ENCODE results near the gene ATP6AP2. TPM values are rescaled to one million over a fixed set of nuclear protein-coding genes. Genes with fewer than 3 reads are reported as not detected.
"Not testable (repeated sequence)": the region's sequence is repeated elsewhere in the genome, so short reads cannot be mapped to it uniquely, and the experiment has no call there.

ATP6AP2 gene
- total RNA-seq, 2 experiments from 2014 or later = 62.8 to 63.9 TPM

DNA sequence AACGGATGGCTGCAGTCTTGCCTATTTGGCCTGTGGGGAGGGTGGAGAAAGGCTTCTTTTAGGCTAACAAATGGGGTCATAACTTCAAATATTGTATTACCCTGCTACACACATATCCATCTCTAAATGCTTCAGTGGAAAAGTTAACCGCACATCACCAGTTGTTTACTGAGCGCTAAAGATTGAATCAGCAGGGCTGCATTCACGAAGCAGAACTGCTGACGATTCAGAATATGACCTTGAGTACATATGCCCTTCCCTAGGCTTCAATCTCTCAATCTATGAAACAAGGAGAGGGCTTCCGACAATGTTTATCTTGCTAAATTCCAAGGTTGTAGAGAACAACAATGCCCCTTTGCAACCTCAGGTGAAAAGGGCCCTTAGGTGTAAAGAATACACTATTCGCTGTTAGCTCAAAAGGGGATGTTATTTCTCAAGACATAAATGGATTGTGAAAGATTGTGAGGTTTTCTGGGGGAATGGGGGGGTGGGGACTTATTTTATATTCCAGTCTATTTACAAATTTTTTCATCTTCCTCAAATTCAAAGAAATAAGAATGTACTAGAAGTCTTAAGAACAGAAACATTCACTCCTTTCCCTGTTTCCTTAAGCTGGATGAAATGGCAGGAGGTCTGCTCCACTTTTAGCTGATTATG is 2.6 kb upstream of the ATP6AP2 start:
- no peak for ATAC-seq
- CTCF ChIA-PET = no interaction called here
- no peaks in the 10 kb centered on the region for H3K27me3 Mint-ChIP-seq (ENCODE audit: low read depth)

DNA sequence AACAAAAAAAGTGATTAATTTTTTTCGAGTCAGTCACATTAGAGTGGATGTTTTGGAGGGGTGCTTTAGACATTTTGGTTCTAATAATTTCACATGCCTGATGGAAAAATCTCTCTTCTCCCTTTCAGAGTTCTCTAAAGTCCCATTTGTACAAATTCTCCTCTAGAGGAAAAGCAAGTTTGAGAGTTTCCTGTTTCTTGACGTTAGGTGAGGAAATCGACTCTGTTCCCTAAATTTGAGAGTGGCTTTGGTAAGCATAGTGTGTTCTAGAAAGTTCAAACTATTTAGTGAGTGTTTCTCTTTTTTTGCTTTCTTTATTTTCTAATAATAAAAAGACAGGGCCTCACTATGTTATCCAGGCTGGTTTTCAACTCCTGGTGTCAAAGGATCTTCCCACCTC is 1.6 kb upstream of the ATP6AP2 start:
- no peak overlapping the region for H3K27ac Mint-ChIP-seq
- ATAC-seq (no peak), DNase-seq (no peak)
- peaks cover 22% of the 10 kb centered on the region for H3K4me1 Mint-ChIP-seq (ENCODE audit: low read depth)
- H3K9me3 Mint-ChIP-seq (ENCODE audit: insufficient read depth) = no peaks in the 10 kb centered on the region
- no peak overlapping the region for H3K4me3 Mint-ChIP-seq
- ChIA-PET POLR2A (no interaction called here), CTCF (no interaction called here)
- H3K27me3 Mint-ChIP-seq (ENCODE audit: low read depth) = no peaks in the 10 kb centered on the region
- no peaks in the 10 kb centered on the region for H3K36me3 Mint-ChIP-seq (ENCODE audit: low read depth)

More for the DNA sequence above, 2.6 kb upstream of the ATP6AP2 start:
- Mint-ChIP-seq H3K36me3 (ENCODE audit: low read depth) (no peaks in the 10 kb centered on the region), H3K4me1 (ENCODE audit: low read depth) (peaks cover 19% of the 10 kb centered on the region), H3K27ac (no peak overlapping the region), H3K9me3 (ENCODE audit: insufficient read depth) (no peaks in the 10 kb centered on the region), H3K4me3 (no peak overlapping the region)
- POLR2A ChIA-PET = no interaction called here
- no peak for DNase-seq

DNA sequence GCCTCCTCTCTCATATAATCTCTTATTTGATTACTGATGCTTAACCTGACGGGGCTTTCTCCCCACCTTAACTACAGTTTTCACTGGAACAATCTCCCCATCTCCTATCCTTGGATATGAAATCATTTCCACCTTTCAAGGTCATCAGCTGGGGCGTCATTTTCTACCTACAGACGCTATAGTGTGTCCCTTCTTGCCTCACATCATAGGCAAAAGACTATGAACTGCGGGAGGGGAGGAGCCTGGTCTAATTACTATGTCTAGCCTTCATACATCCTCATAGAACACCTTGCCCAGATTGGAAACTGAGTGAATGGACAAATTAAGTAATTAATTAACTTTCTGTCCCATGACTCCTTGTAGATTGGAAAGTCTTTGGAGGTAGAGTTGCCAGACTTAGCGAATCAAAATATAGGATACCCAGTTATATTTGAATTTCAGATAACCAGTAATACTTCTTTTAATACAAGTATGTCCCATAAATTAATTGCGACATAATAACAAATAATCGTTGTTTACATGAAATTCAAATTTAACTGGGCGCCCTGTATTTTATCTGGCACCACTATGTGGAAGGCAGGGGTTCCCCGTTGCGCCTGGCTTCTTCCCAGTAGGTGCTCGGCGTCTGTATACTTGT is 752 bp upstream of the ATP6AP2 start:
- Mint-ChIP-seq H3K9me3 (ENCODE audit: insufficient read depth) (no peaks in the 10 kb centered on the region), H3K36me3 (ENCODE audit: low read depth) (no peaks in the 10 kb centered on the region), H3K4me3 (peak overlapping the region; percentile 84), H3K4me1 (ENCODE audit: low read depth) (peaks cover 22% of the 10 kb centered on the region), H3K27ac (peak overlapping the region; percentile 91), H3K27me3 (ENCODE audit: low read depth) (no peaks in the 10 kb centered on the region)
- ATAC-seq (no peak), DNase-seq (no peak)
- POLR2A ChIA-PET = interaction anchor here (1.5 to 2.0 kb wide), 2 partner anchors 9 to 63 kb away, joined by 6 to 7 read pairs; no protein-coding TSS in a partner anchor
- CTCF ChIA-PET = interaction anchor here (0.8 kb wide), 2 partner anchors 15 to 36 kb away, joined by 3 read pairs; no protein-coding TSS in a partner anchor

- POLR2A ChIA-PET = interaction anchor here (0.9 to 2.0 kb wide), 5 partner anchors 8 to 154 kb away, joined by 3 to 7 read pairs (median 6); no protein-coding TSS in a partner anchor
- H3K27ac Mint-ChIP-seq = peak overlapping the region; percentile 83
- peak; percentile 32 for DNase-seq
- ATAC-seq = peak; percentile 8
- peaks cover 29% of the 10 kb centered on the region for H3K4me1 Mint-ChIP-seq (ENCODE audit: low read depth)
- H3K27me3 Mint-ChIP-seq (ENCODE audit: low read depth) = no peaks in the 10 kb centered on the region
- peak overlapping the region; percentile 76 for H3K4me3 Mint-ChIP-seq
- CTCF ChIA-PET = interaction anchor here (0.9 to 1.2 kb wide), 2 partner anchors 43 to 212 kb away, joined by 3 read pairs; no protein-coding TSS in a partner anchor
- H3K9me3 Mint-ChIP-seq (ENCODE audit: insufficient read depth) = no peaks in the 10 kb centered on the region
- peaks cover 2% of the 10 kb centered on the region for H3K36me3 Mint-ChIP-seq (ENCODE audit: low read depth)
Measured at GRCh38 chrX:40581336-40581920, 658 bp downstream of the ATP6AP2 start.

DNA sequence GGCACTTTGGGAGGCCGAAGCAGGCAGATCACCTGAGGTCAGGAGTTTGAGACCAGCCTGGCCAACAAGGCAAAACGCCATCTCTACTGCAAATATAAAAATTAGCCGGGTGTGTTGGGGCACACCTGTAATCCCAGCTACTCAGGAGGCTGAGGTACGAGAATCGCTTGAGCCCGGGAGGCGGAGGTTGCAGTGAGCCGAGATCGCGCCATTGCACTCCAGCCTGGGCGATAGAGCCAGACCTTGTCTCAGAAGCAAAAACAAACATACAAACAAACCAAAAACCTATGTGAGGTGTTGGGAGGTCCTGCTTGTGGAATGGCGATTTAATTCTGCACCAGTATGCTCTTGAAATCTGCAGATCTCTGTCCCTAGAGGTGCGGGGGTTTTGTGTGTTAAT is 1.4 kb downstream of the ATP6AP2 start:
- CTCF ChIA-PET = not testable (repeated sequence)

DNA sequence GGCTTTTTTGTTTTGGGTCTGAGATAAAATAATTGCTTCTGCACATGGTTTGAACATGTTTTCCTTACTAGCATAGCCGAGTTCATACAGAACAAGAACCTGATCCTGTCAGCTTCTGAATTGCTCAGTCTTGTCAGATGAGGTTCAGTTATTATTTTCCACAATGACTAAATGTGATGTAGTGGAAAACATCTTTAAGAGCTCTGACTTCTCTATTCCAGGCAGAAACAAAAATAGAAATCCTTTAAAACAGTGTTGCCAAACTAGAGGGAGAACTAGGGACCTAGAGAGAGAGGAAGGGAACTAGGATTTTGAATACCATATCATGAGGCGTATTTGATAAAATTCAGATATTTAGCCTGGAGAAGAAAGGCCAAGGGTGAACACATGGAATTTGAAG is 2.0 kb downstream of the ATP6AP2 start:
- ChIA-PET POLR2A (no interaction called here), CTCF (no interaction called here)
- DNase-seq = no peak
- Mint-ChIP-seq H3K9me3 (ENCODE audit: insufficient read depth) (no peaks in the 10 kb centered on the region), H3K27ac (no peak overlapping the region), H3K36me3 (ENCODE audit: low read depth) (peaks cover 2% of the 10 kb centered on the region), H3K4me1 (ENCODE audit: low read depth) (peaks cover 34% of the 10 kb centered on the region), H3K27me3 (ENCODE audit: low read depth) (no peaks in the 10 kb centered on the region), H3K4me3 (no peak overlapping the region)
- ATAC-seq = no peak

More for the DNA sequence above, 1.4 kb downstream of the ATP6AP2 start:
- not testable (repeated sequence) for H3K9me3 Mint-ChIP-seq (ENCODE audit: insufficient read depth); ATAC-seq; H3K27ac Mint-ChIP-seq; H3K36me3 Mint-ChIP-seq (ENCODE audit: low read depth); H3K27me3 Mint-ChIP-seq (ENCODE audit: low read depth); DNase-seq
- POLR2A ChIA-PET = interaction anchor here (0.9 to 2.0 kb wide), 2 partner anchors 12 to 64 kb away, joined by 6 to 7 read pairs; no protein-coding TSS in a partner anchor
- H3K4me3 Mint-ChIP-seq = peak overlapping the region; percentile 76
- H3K4me1 Mint-ChIP-seq (ENCODE audit: low read depth) = peaks cover 29% of the 10 kb centered on the region

GRCh38 chrX:40587623-40588022 is 6.9 kb downstream of the ATP6AP2 start:
- H3K27ac Mint-ChIP-seq; H3K4me3 Mint-ChIP-seq; H3K9me3 Mint-ChIP-seq (ENCODE audit: insufficient read depth); ATAC-seq; DNase-seq; H3K27me3 Mint-ChIP-seq (ENCODE audit: low read depth); POLR2A ChIA-PET: not testable (repeated sequence)
- H3K36me3 Mint-ChIP-seq (ENCODE audit: low read depth) = peaks cover 13% of the 10 kb centered on the region
- H3K4me1 Mint-ChIP-seq (ENCODE audit: low read depth) = peaks cover 38% of the 10 kb centered on the region
- CTCF ChIA-PET = interaction anchor here (1.3 kb wide), 1 partner anchor 14 kb away, joined by 3 read pairs; no protein-coding TSS in a partner anchor

DNA sequence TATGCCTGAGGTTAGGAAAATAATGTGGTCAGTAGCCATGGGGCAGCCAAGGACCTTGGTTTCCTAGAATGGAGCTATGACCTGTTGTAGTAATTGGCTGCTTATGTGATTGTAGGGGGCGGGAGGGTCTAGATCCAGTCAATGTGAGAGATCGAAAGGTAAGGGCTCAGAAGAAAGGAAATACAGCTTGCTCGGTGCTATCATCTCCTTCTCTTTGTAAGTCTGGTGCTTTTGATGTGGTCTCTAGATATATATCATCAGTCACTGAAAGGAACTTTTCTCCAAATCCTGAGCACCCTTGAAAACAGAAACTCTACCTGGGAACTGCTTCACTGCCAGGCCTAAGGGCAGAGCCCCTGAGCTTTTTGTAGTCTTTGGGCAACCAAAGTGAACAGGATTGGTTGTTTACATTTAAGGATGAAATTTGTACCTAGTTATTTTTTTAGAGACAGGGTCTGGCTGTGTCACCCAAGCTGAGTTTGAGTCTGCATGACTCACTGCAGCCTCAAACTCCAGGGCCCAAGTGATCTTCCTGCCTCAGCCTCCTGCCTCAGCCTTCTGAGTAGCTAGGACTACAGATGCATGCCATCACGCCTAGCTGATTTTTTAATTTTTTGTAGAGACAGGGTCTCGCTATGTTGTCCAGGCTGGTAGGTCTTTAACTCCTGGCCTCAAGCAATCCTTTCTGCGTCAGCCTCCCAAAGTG is 9.0 kb downstream of the ATP6AP2 start:
- DNase-seq = peak; percentile 36
- CTCF ChIA-PET = interaction anchor here (0.6 to 1.1 kb wide), 3 partner anchors 41 to 46 kb away, joined by 3 read pairs; no protein-coding TSS in a partner anchor

DNA sequence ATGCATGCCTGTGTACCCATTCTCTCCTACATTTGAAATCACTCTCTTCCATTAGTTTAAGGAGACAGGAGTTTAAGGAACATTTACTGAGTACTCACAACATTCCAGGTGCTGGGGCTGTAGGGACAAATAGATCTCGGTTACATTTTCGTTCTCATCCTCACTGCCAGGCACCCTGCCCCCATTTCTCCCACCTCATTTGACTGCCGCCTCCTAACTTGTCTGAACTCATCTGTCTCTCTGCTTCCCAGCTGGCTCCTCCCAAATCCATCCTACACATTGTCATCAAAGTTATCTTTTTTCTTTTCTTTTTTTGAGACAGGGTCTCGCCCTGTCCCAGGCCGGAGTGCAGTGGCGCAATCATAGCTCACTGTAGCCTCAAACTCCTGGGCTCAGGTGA is 22.7 kb downstream of the ATP6AP2 start:
- H3K27ac Mint-ChIP-seq = no peak overlapping the region
- ATAC-seq (no peak), DNase-seq (no peak)
- no peaks in the 10 kb centered on the region for H3K9me3 Mint-ChIP-seq (ENCODE audit: insufficient read depth)
- ChIA-PET CTCF (interaction anchor here (0.8 kb wide), 1 partner anchor 9 kb away, joined by 3 read pairs; no protein-coding TSS in a partner anchor), POLR2A (no interaction called here)
- no peaks in the 10 kb centered on the region for H3K27me3 Mint-ChIP-seq (ENCODE audit: low read depth)
- no peaks in the 10 kb centered on the region for H3K4me1 Mint-ChIP-seq (ENCODE audit: low read depth)
- no peak overlapping the region for H3K4me3 Mint-ChIP-seq
- H3K36me3 Mint-ChIP-seq (ENCODE audit: low read depth) = peaks cover 29% of the 10 kb centered on the region

More for the DNA sequence above, 9.0 kb downstream of the ATP6AP2 start:
- peak; percentile 98 for ATAC-seq
- peak overlapping the region; percentile 73 for H3K27ac Mint-ChIP-seq
- not testable (repeated sequence) for H3K27me3 Mint-ChIP-seq (ENCODE audit: low read depth); H3K9me3 Mint-ChIP-seq (ENCODE audit: insufficient read depth)
- POLR2A ChIA-PET = interaction anchor here (1.2 kb wide), 1 partner anchor 8 kb away, joined by 5 read pairs; no protein-coding TSS in a partner anchor
- H3K4me1 Mint-ChIP-seq (ENCODE audit: low read depth) = peaks cover 30% of the 10 kb centered on the region
- peak overlapping the region; percentile 6 for H3K4me3 Mint-ChIP-seq
- peaks cover 19% of the 10 kb centered on the region for H3K36me3 Mint-ChIP-seq (ENCODE audit: low read depth)

- no peaks in the 10 kb centered on the region for H3K4me1 Mint-ChIP-seq (ENCODE audit: low read depth)
- peaks cover 6% of the 10 kb centered on the region for H3K36me3 Mint-ChIP-seq (ENCODE audit: low read depth)
- H3K9me3 Mint-ChIP-seq (ENCODE audit: insufficient read depth) = no peaks in the 10 kb centered on the region
- H3K27ac Mint-ChIP-seq = no peak overlapping the region
- CTCF ChIA-PET = interaction anchor here (1.4 kb wide), 1 partner anchor 187 kb away, joined by 4 read pairs; no protein-coding TSS in a partner anchor
- H3K4me3 Mint-ChIP-seq = no peak overlapping the region
- POLR2A ChIA-PET = no interaction called here
- no peak for ATAC-seq
- no peak for DNase-seq
- no peaks in the 10 kb centered on the region for H3K27me3 Mint-ChIP-seq (ENCODE audit: low read depth)
Measured at GRCh38 chrX:40607381-40607780, 26.6 kb downstream of the ATP6AP2 start.

DNA sequence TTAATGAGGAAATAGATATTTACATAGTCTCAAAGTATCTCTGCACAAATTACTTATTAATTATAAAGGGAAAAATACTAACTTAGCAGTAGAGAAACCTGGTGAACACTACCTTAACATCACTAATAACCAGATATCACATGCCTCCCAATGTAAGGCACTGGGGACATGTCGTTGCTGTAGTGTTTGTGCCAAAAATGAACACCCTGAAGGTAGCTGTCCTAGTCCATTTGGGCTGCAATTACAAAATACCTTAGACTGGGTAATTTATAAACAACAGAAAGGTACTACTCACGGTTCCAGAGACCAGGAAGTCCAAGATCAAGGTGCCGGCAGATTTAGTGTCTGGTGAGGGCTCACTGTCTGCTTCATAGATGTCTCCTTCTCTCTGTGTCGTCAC is 31.7 kb downstream of the ATP6AP2 start:
- H3K27ac Mint-ChIP-seq = no peak overlapping the region
- H3K9me3 Mint-ChIP-seq (ENCODE audit: insufficient read depth) = no peaks in the 10 kb centered on the region
- H3K4me1 Mint-ChIP-seq (ENCODE audit: low read depth) = no peaks in the 10 kb centered on the region
- no peak for ATAC-seq
- H3K27me3 Mint-ChIP-seq (ENCODE audit: low read depth) = no peaks in the 10 kb centered on the region
- no peak overlapping the region for H3K4me3 Mint-ChIP-seq
- POLR2A ChIA-PET = no interaction called here
- no peak for DNase-seq
- H3K36me3 Mint-ChIP-seq (ENCODE audit: low read depth) = no peaks in the 10 kb centered on the region
- CTCF ChIA-PET = no interaction called here

All from activated CD8-positive, alpha-beta T cell treated with anti-CD3 and anti-CD28 coated beads, Interleukin-2, amount 10 ng/mL, durations not matched to agents 7 days and 5 days (primary cell).